ENCODE results near the gene CEACAM7.

The CEACAM7 gene

GRCh38 chr19:41703602-41704293, 15.7 kb upstream of the CEACAM7 start:
- H3K9me3 ChIP-seq (ENCODE audit: control insufficient read depth, low read length): no peaks in the 10 kb centered on the region
- H4K91ac ChIP-seq (ENCODE audit: low read length): no peak overlapping the region
- no peak overlapping the region for H3K4me3 ChIP-seq (ENCODE audit: insufficient read depth in 1 of 2, low read depth in 1 of 2, low read length in 2 of 2)
- H2BK120ac ChIP-seq (ENCODE audit: low read depth, low read length): no peak overlapping the region
- H2AFZ ChIP-seq (ENCODE audit: low read depth, low read length): no peak overlapping the region
- no peak for DNase-seq
- peaks cover 0 to 54% of the 10 kb centered on the region in 2 experiments for H3K27me3 ChIP-seq (ENCODE audit: control insufficient read depth in 1 of 2, insufficient read depth in 1 of 2, low read length in 2 of 2)
- H3K4ac ChIP-seq (ENCODE audit: low read depth in 1 of 2, low read length in 2 of 2): no peak overlapping the region
- H2BK12ac ChIP-seq (ENCODE audit: low read length in 2 of 2): no peak overlapping the region
- H3K27ac ChIP-seq (ENCODE audit: low read length, poor library complexity, severe bottlenecking): no peak overlapping the region
- no peak overlapping the region for H3K4me2 ChIP-seq (ENCODE audit: low read length, poor library complexity, severe bottlenecking)
- no peaks in the 10 kb centered on the region for H3K79me1 ChIP-seq (replicated peaks; ENCODE audit: low read length, poor library complexity, severe bottlenecking)
- no peaks in the 10 kb centered on the region for H3K36me3 ChIP-seq (ENCODE audit: control insufficient read depth in 1 of 2, insufficient read depth in 2 of 2, low read depth in 1 of 2, low read length in 2 of 2)
- no peak overlapping the region for H2BK5ac ChIP-seq (ENCODE audit: low read depth, low read length, poor library complexity, severe bottlenecking)
- H2AK5ac ChIP-seq (ENCODE audit: low read length, severe bottlenecking): no peak overlapping the region
- H3K4me1 ChIP-seq (ENCODE audit: control insufficient read depth, insufficient read depth, low read depth, low read length): no peaks in the 10 kb centered on the region
- H2BK15ac ChIP-seq (ENCODE audit: low read depth, poor library complexity, severe bottlenecking): no peak overlapping the region
- no peak overlapping the region for H3K14ac ChIP-seq (ENCODE audit: low read length in 2 of 2)
- 81% methylated on average over 8 of the region's 8 CpGs for WGBS
- no peak overlapping the region for H4K8ac ChIP-seq (ENCODE audit: low read length)
- H3K9ac ChIP-seq (ENCODE audit: low read length): no peak overlapping the region
- no peak overlapping the region for H3K18ac ChIP-seq (ENCODE audit: low read depth in 1 of 2, low read length in 2 of 2)
- no peak overlapping the region for H3K23ac ChIP-seq (ENCODE audit: low read length in 2 of 2)

- Histone ChIP-seq H3K27me3 (ENCODE audit: control insufficient read depth in 1 of 2, insufficient read depth in 1 of 2, low read length in 2 of 2) (peaks cover 0 to 41% of the 10 kb centered on the region in 2 experiments), H3K4me2 (ENCODE audit: low read length, poor library complexity, severe bottlenecking) (no peak overlapping the region), H4K91ac (ENCODE audit: low read length) (no peak overlapping the region), H4K8ac (ENCODE audit: low read length) (no peak overlapping the region), H3K14ac (ENCODE audit: low read length in 2 of 2) (no peak overlapping the region), H3K18ac (ENCODE audit: low read depth in 1 of 2, low read length in 2 of 2) (no peak overlapping the region), H2BK5ac (ENCODE audit: low read depth, low read length, poor library complexity, severe bottlenecking) (no peak overlapping the region), H3K4me1 (ENCODE audit: control insufficient read depth, insufficient read depth, low read depth, low read length) (no peaks in the 10 kb centered on the region), H2AK5ac (ENCODE audit: low read length, severe bottlenecking) (no peak overlapping the region), H3K9me3 (ENCODE audit: control insufficient read depth, low read length) (no peaks in the 10 kb centered on the region), H2BK15ac (ENCODE audit: low read depth, poor library complexity, severe bottlenecking) (no peak overlapping the region), H2AFZ (ENCODE audit: low read depth, low read length) (no peak overlapping the region), H3K9ac (ENCODE audit: low read length) (peak overlapping the region; percentile 41), H3K23ac (ENCODE audit: low read length in 2 of 2) (no peak overlapping the region), H3K27ac (ENCODE audit: low read length, poor library complexity, severe bottlenecking) (no peak overlapping the region), H3K4me3 (ENCODE audit: insufficient read depth in 1 of 2, low read depth in 1 of 2, low read length in 2 of 2) (no peak overlapping the region), H2BK120ac (ENCODE audit: low read depth, low read length) (no peak overlapping the region), H3K79me1 (replicated peaks; ENCODE audit: low read length, poor library complexity, severe bottlenecking) (no peaks in the 10 kb centered on the region), H3K4ac (ENCODE audit: low read depth in 1 of 2, low read length in 2 of 2) (no peak overlapping the region), H2BK12ac (ENCODE audit: low read length in 2 of 2) (no peak overlapping the region), H3K36me3 (ENCODE audit: control insufficient read depth in 1 of 2, insufficient read depth in 2 of 2, low read depth in 1 of 2, low read length in 2 of 2) (no peaks in the 10 kb centered on the region)
- 53% methylated on average over 2 of the region's 3 CpGs for WGBS
- DNase-seq: no peak
These were observed 14.1 kb upstream of the CEACAM7 start for GRCh38 chr19:41702171-41702651.

GRCh38 chr19:41701401-41702075, 13.5 kb upstream of the CEACAM7 start:
- no peaks in the 10 kb centered on the region for H3K79me1 ChIP-seq (replicated peaks; ENCODE audit: low read length, poor library complexity, severe bottlenecking)
- no peak overlapping the region for H3K23ac ChIP-seq (ENCODE audit: low read length in 2 of 2)
- no peak overlapping the region for H3K27ac ChIP-seq (ENCODE audit: low read length, poor library complexity, severe bottlenecking)
- H3K9ac ChIP-seq (ENCODE audit: low read length): peak overlapping the region; percentile 41
- H2AK5ac ChIP-seq (ENCODE audit: low read length, severe bottlenecking): no peak overlapping the region
- no peaks in the 10 kb centered on the region for H3K36me3 ChIP-seq (ENCODE audit: control insufficient read depth in 1 of 2, insufficient read depth in 2 of 2, low read depth in 1 of 2, low read length in 2 of 2)
- no peak overlapping the region for H3K4me3 ChIP-seq (ENCODE audit: insufficient read depth in 1 of 2, low read depth in 1 of 2, low read length in 2 of 2)
- no peak overlapping the region for H2BK15ac ChIP-seq (ENCODE audit: low read depth, poor library complexity, severe bottlenecking)
- 63% methylated on average over 10 of the region's 10 CpGs for WGBS
- H3K14ac ChIP-seq (ENCODE audit: low read length in 2 of 2): no peak overlapping the region
- H3K4me1 ChIP-seq (ENCODE audit: control insufficient read depth, insufficient read depth, low read depth, low read length): no peaks in the 10 kb centered on the region
- H2BK5ac ChIP-seq (ENCODE audit: low read depth, low read length, poor library complexity, severe bottlenecking): no peak overlapping the region
- peaks cover 0 to 35% of the 10 kb centered on the region in 2 experiments for H3K27me3 ChIP-seq (ENCODE audit: control insufficient read depth in 1 of 2, insufficient read depth in 1 of 2, low read length in 2 of 2)
- no peak overlapping the region for H4K8ac ChIP-seq (ENCODE audit: low read length)
- H4K91ac ChIP-seq (ENCODE audit: low read length): no peak overlapping the region
- H3K18ac ChIP-seq (ENCODE audit: low read depth in 1 of 2, low read length in 2 of 2): no peak overlapping the region
- no peak overlapping the region for H2BK12ac ChIP-seq (ENCODE audit: low read length in 2 of 2)
- no peak overlapping the region for H3K4me2 ChIP-seq (ENCODE audit: low read length, poor library complexity, severe bottlenecking)
- no peak overlapping the region for H2BK120ac ChIP-seq (ENCODE audit: low read depth, low read length)
- no peak for DNase-seq
- no peak overlapping the region for H2AFZ ChIP-seq (ENCODE audit: low read depth, low read length)
- no peaks in the 10 kb centered on the region for H3K9me3 ChIP-seq (ENCODE audit: control insufficient read depth, low read length)
- H3K4ac ChIP-seq (ENCODE audit: low read depth in 1 of 2, low read length in 2 of 2): no peak overlapping the region

GRCh38 chr19:41700381-41701195, 12.5 kb upstream of the CEACAM7 start:
- Histone ChIP-seq H3K4me2 (ENCODE audit: low read length, poor library complexity, severe bottlenecking) (no peak overlapping the region), H3K14ac (ENCODE audit: low read length in 2 of 2) (no peak overlapping the region), H2BK120ac (ENCODE audit: low read depth, low read length) (no peak overlapping the region), H3K79me1 (replicated peaks; ENCODE audit: low read length, poor library complexity, severe bottlenecking) (no peaks in the 10 kb centered on the region), H3K23ac (ENCODE audit: low read length in 2 of 2) (no peak overlapping the region), H2BK5ac (ENCODE audit: low read depth, low read length, poor library complexity, severe bottlenecking) (no peak overlapping the region), H3K4ac (ENCODE audit: low read depth in 1 of 2, low read length in 2 of 2) (no peak overlapping the region), H3K18ac (ENCODE audit: low read depth in 1 of 2, low read length in 2 of 2) (no peak overlapping the region), H3K36me3 (ENCODE audit: control insufficient read depth in 1 of 2, insufficient read depth in 2 of 2, low read depth in 1 of 2, low read length in 2 of 2) (no peaks in the 10 kb centered on the region), H3K4me3 (ENCODE audit: insufficient read depth in 1 of 2, low read depth in 1 of 2, low read length in 2 of 2) (no peak overlapping the region), H2BK12ac (ENCODE audit: low read length in 2 of 2) (no peak overlapping the region), H4K8ac (ENCODE audit: low read length) (no peak overlapping the region), H2AFZ (ENCODE audit: low read depth, low read length) (no peak overlapping the region), H3K9ac (ENCODE audit: low read length) (no peak overlapping the region), H2AK5ac (ENCODE audit: low read length, severe bottlenecking) (no peak overlapping the region), H3K27me3 (ENCODE audit: control insufficient read depth in 1 of 2, insufficient read depth in 1 of 2, low read length in 2 of 2) (peaks cover 0 to 26% of the 10 kb centered on the region in 2 experiments), H3K27ac (ENCODE audit: low read length, poor library complexity, severe bottlenecking) (no peak overlapping the region), H3K9me3 (ENCODE audit: control insufficient read depth, low read length) (no peaks in the 10 kb centered on the region), H4K91ac (ENCODE audit: low read length) (no peak overlapping the region), H3K4me1 (ENCODE audit: control insufficient read depth, insufficient read depth, low read depth, low read length) (no peaks in the 10 kb centered on the region), H2BK15ac (ENCODE audit: low read depth, poor library complexity, severe bottlenecking) (no peak overlapping the region)
- 69% methylated on average over 13 of the region's 13 CpGs for WGBS
- DNase-seq: no peak

Data from mesenchymal stem cell (in vitro differentiated cells and primary cell).